Measurements from ENCODE around the gene AQP3.
"Not testable (repeated sequence)": the region's sequence is repeated elsewhere in the genome, so short reads cannot be mapped to it uniquely, and the experiment has no call there.

Gene AQP3

GRCh38 chr9:33465096-33465495 lies 17.7 kb upstream of the AQP3 start:
- DNase-seq (ENCODE audit: low spot score) = no peak

DNA sequence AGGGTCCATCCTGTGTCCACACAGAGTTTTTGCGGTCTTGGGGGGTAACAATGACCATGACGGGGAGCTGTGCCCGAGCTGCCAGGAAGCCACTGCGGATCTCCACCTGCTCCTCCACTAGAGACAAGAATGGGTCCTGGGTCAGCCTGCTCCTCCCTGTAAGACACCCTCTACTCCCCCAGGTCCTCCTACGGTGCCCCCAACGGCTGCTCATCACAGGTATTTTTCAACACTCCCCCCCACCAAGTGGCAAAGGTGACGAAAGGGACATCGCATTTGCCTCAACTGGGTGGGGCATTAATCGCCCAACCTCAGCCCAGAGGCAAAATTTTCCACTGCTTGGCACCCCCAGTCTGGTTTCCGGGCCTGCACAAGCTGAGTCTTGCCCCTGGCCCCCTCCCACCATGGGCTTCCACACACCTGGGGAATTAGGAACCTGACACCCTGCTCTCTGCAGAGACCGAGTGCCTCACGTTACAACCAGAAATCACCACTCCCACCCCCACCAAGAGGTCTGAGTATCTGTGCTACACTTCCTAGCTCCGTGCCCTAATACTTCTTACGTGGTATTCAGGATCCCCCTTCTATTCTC lies 16.7 kb upstream of the AQP3 start:
- DNase-seq (ENCODE audit: low spot score) = no peak

DNA sequence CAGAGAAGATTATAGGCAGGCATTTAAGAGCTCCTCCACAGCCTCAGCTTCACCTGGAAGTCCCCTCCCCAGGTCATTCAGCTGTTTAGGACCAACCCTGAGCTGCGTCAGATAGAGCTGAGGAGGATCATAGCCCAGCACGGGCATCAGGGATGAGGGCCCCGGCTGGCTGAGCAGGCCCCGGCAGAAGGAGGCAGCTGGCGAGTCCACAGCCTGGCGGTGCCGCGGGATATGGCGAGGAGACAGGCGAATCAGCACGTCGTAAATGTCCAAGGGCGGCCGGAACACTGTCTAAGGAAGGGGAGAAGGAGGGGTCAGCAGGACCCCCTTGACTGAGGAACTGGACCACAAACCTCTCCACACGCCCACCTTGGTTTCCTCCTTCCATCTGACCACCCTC lies 15.8 kb upstream of the AQP3 start:
- no peak for DNase-seq (ENCODE audit: low spot score)

GRCh38 chr9:33461492-33461891 lies 14.1 kb upstream of the AQP3 start:
- DNase-seq (ENCODE audit: low spot score) = no peak

GRCh38 chr9:33460854-33461253 lies 13.5 kb upstream of the AQP3 start:
- no peak for DNase-seq (ENCODE audit: low spot score)

GRCh38 chr9:33459115-33459514 lies 11.7 kb upstream of the AQP3 start:
- DNase-seq (ENCODE audit: low spot score) = no peak

- no peak for DNase-seq (ENCODE audit: low spot score)
Measured at GRCh38 chr9:33458444-33458843, 11.1 kb upstream of the AQP3 start.

- DNase-seq (ENCODE audit: low spot score) = no peak
Measured at GRCh38 chr9:33455945-33456344, 8.6 kb upstream of the AQP3 start.

- not testable (repeated sequence) for DNase-seq (ENCODE audit: low spot score)
Measured at GRCh38 chr9:33455456-33455855, 8.1 kb upstream of the AQP3 start.

GRCh38 chr9:33454661-33455026 lies 7.3 kb upstream of the AQP3 start:
- DNase-seq (ENCODE audit: low spot score) = not testable (repeated sequence)

DNA sequence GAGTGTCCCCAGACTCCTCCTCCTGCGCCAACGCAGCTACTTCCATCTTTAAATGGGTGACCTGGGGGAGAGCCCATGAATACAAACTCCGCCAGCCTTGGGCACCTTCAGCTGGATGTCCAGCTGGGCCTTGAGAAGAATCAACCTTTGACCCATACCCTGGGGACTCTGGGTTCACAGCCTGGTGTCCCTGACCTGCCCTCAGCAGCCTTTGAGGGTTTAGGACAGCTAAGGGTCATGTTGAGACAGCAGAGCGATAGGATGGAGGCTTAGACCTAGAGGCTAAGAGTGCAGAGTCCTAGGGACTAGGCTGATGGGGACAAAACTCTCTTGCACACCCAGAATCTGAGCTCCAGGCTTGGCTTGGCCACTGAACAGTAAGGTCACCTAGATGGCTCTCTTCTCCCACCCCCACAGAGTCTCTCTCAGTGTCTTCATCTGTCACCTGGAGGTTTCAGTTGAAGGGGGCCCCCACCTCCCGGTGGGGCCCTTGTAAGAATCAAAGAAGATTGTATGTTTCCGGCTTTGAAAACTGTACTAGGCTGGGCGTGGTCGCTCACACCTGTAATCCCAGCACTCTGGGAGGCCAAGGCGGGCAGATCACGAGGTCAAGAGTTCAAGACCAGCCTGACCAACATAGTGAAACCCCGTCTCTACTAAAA lies 6.7 kb upstream of the AQP3 start:
- no peak for DNase-seq (ENCODE audit: low spot score)

DNA sequence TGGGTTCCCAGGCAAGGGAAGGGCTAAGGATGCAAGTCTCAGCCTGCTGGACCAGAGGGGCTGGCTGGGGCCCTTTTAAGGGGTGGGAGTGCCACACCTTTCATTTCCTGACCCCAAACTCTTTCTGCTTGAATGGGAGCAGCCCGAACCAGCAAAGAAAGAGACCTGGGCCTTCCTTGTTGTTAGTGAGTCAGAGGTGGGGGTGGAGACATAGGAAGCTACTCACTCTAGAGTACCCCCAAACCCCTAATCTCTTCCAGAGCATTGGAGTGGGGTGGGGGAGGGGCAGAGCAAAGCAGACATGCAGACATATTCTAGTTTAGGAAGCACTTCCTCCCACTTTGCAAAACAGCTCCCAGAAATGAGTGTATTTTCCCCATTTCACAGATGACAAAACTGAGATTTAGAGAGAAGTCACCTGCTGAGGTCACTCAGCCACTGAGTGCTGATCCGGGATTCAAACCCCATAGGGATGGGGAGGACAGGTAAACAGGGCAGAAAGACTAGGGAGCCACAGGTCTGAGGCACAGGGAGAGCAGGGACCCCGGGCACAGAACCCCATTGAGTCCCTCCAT lies 6.0 kb upstream of the AQP3 start:
- DNase-seq (ENCODE audit: low spot score) = no peak

- peak; percentile 81 for DNase-seq (ENCODE audit: low spot score)
Measured at GRCh38 chr9:33452828-33453271, 5.5 kb upstream of the AQP3 start.

DNA sequence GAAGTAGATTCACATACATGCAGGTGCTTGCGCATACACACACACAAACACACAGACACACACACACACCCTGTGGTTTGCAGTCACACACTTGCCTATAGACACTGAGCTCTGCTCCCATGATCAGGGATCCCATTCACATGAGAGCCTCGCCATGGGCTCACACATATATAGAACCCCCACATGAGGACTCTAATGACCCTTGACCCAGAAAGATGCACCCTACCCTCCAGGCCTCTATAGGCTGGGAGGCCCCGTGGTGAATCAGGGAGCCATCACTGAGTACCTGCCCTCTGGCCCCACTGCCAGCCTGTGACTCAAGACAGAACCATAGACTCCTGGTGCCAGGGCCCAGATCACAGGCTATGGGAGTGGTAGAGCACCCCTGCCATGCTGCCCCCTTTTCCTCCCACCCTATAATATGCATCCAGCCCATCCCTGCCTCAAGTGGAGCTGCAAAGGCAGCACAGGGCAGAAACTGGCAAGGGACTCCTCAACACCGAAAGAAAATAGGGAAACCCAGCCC lies 3.3 kb upstream of the AQP3 start:
- no peak for DNase-seq (ENCODE audit: low spot score)

- DNase-seq (ENCODE audit: low spot score) = no peak
Measured at GRCh38 chr9:33449715-33450114, 2.3 kb upstream of the AQP3 start.

GRCh38 chr9:33447799-33448553 lies 583 bp upstream of the AQP3 start:
- no peak for DNase-seq (ENCODE audit: low spot score)

GRCh38 chr9:33446240-33446945 lies 1.0 kb downstream of the AQP3 start:
- no peak for DNase-seq (ENCODE audit: low spot score)

GRCh38 chr9:33445389-33446239 lies 1.8 kb downstream of the AQP3 start:
- DNase-seq (ENCODE audit: low spot score) = no peak

GRCh38 chr9:33443464-33444154 lies 3.8 kb downstream of the AQP3 start:
- no peak for DNase-seq (ENCODE audit: low spot score)

DNA sequence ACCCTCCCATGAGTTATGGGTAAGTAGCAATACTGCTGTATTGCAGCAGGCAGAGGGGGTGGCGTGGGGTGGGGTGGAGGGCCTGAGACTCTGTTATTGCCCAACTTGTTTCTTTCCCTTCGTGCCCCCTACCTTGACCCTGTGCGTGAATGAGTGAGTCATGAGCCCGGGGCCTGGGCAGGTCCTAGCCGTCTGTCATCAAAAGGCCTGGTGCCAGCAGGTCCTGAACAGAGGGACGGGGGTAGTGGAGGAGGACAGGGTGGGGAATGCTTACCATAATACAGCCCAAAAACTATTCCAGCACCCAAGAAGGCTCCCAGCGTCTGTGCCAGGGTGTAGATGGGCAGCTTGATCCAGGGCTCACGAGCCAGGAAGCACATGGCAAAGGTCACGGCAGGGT lies 4.3 kb downstream of the AQP3 start:
- DNase-seq (ENCODE audit: low spot score) = no peak

DNA sequence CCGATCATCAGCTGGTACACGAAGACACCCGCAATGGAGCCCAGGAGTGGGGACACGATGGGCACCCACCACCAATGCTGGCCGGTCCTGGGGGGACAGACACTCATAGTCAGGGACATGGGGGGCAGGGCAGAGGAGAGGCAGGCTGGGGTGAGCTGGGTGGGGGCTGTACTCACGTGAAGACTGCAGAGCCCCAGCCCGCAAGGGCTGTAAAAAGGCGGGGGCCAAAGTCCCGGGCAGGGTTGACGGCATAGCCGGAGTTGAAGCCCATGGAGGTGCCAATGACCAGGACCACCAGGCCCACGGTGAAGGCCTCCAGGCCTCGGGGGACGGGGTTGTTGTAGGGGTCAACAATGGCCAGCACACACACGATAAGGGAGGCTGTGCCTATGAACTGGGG lies 5.3 kb downstream of the AQP3 start:
- DNase-seq (ENCODE audit: low spot score) = no peak

Data from HuH-7 (cell line).